PFSK-1 (cell line): ENCODE data around the gene RNF5.

Experiments
- POLR2AphosphoS5 ChIP-seq: IDR thresholded peaks from 2 replicates; pipeline ENCODE4 v1.6.1; 2012; ENCODE audit warnings: low read depth, mild to moderate bottlenecking, control low read depth, low read length, moderate library complexity
- SIN3A ChIP-seq: IDR thresholded peaks from 2 replicates; pipeline ENCODE4 v1.6.1; 2012; ENCODE audit warnings: mild to moderate bottlenecking, low read length, moderate library complexity, borderline replicate concordance; ENCODE audit not compliant: insufficient read depth
- TAF1 ChIP-seq: IDR thresholded peaks from 2 replicates; pipeline ENCODE4 v1.6.1; 2012; ENCODE audit warnings: low read length, control low read depth, borderline replicate concordance; ENCODE audit not compliant: insufficient read depth

- TF ChIP-seq TAF1, result no peak
- no peak for TF ChIP-seq POLR2AphosphoS5
- no peak for TF ChIP-seq SIN3A
Measured at GRCh38 chr6:32176476-32177182, 1.6 kb upstream of the RNF5 start.
